Thyroid gland (tissue), 4 donors: ENCODE data around the gene DYRK1A. TPM values are rescaled to one million over a fixed set of nuclear protein-coding genes. Genes with fewer than 3 reads are reported as not detected.

Experiments
- DNase-seq, 2 donors: peaks; one replicate each; pipeline ENCODE4 v3.0.0-alpha.2; 2019
- H3K27ac ChIP-seq, 3 donors: fragments of 200-600 bp; sonication (generic); 1 replicate in 2 of 3; 2 replicates in 1 of 3; pipeline ENCODE4 v1.5.1; 2016 to 2019; ENCODE audit warnings: mild to moderate bottlenecking in 1 of 3, moderate library complexity in 1 of 3
- H3K27me3 ChIP-seq: fragments of 200-600 bp; sonication (generic); one replicate; pipeline ENCODE4 v1.5.1; 2019
- H3K36me3 ChIP-seq, 2 donors: fragments of 200-600 bp; sonication (generic); one replicate each; pipeline ENCODE4 v1.5.1; 2016 to 2019
- H3K4me1 ChIP-seq, 2 donors: fragments of 200-600 bp; sonication (generic); one replicate each; pipeline ENCODE4 v1.5.1; 2017 to 2019
- H3K4me3 ChIP-seq, 3 donors: fragments of 200-600 bp; sonication (generic); replicated peaks in 1 of 3; 1 replicate in 2 of 3; 2 replicates in 1 of 3; pipeline ENCODE4 v1.5.1; 2016; ENCODE audit warnings: mild to moderate bottlenecking in 1 of 3
- H3K9me3 ChIP-seq: fragments of 200-600 bp; sonication (generic); one replicate; pipeline ENCODE4 v1.5.1; 2017
- CTCF ChIP-seq, 6 experiments: fragments of 200-600 bp in 3 of 6; fragments of 450-650 bp in 3 of 6; sonication (generic) in 3 of 6; IDR thresholded peaks; one replicate each; pipeline ENCODE4 v1.5.1; 2016 to 2019; ENCODE audit warnings: antibody characterized with exemption in 6 of 6, mild to moderate bottlenecking in 2 of 6, inconsistent platforms in 1 of 6, moderate library complexity in 1 of 6
- POLR2A ChIP-seq, 2 donors: fragments of 450-650 bp; IDR thresholded peaks; one replicate each; pipeline ENCODE4 v1.6.1; 2017; ENCODE audit warnings: antibody characterized with exemption in 2 of 2, mild to moderate bottlenecking in 2 of 2, moderate library complexity in 1 of 2
- WGBS, 2 donors: methylation state at CpG; one replicate each; pipeline ENCODE4 v1.1.5; 2017; 5-methylcytosine and 5-hydroxymethylcytosine counted together
- intact Hi-C: fragments of 100-400 bp; cut with DNase I; formaldehyde crosslinking; loops from one replicate; pipeline ENCODE4 v1.15.1; 2023
- total RNA-seq, 4 donors: library from RNA; depleted of rRNA; stranded (reverse); fragments of >200 nt; gene quantifications; one replicate each; pipeline ENCODE4 v1.2.3, GENCODE V29; 2016

Gene DYRK1A
- total RNA-seq, 4 donors from 2014 or later: 104 to 299 (median 116) TPM

DNA sequence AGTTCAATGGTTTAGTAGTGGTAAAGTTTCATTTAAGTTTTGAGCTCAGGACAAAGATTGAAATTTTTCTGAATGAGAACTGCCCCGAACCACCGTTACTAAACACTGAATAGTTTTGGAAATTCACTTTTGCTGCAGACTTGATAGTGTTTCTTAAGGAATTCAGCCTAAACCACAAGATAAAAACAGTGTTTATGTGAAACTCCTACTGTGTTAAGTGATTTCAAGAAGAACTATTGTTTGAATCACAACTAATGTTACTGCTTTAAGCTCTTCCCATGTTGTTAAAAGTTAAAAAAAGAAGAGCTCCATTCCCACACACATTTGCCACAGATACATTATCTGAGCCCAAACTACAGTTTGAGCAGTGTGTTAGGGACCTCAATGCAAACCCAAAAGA lies 159.2 kb downstream of the DYRK1A start:
- DNase-seq: no peak
- intact Hi-C loops: no loop called here
- no peak for TF ChIP-seq CTCF (IDR thresholded peaks at IDR 0.05)
- Histone ChIP-seq H3K27me3 (no peaks in the 10 kb centered on the region), H3K9me3 (no peaks in the 10 kb centered on the region), H3K27ac (no peak overlapping the region), H3K36me3 (no peaks in the 10 kb centered on the region), H3K4me1 (peaks cover 3 to 5% of the 10 kb centered on the region in 2 donors), H3K4me3 (no peak overlapping the region)
- WGBS, 2 donors: 94 to 96% methylated on average over 2 of the region's 2 CpGs

DNA sequence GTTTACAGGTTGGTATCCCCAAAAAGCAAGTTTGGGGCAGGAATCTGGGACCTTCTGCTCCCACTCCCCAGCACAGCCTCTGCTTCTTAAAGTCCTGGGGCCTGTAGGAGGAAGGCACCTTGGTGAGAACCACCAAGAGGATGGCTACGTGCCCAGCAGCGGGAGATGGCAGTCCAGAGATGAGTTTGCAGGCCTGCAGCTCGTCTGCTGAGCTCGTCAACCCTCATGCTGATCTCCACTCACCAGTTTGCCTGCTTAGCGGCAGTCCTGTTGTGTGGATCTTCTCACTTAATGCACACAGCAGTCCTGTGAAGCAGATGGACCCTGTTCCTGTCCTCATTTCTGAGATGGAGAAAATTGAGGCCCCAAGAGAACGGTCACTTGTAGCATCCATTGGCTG lies 160.5 kb downstream of the DYRK1A start:
- Histone ChIP-seq H3K4me3 (no peak overlapping the region), H3K27ac (no peak overlapping the region), H3K27me3 (no peaks in the 10 kb centered on the region), H3K9me3 (no peaks in the 10 kb centered on the region), H3K36me3 (no peaks in the 10 kb centered on the region), H3K4me1 (peaks cover 15 to 17% of the 10 kb centered on the region in 2 donors)
- TF ChIP-seq CTCF (IDR thresholded peaks at IDR 0.05) (no peak), POLR2A (IDR thresholded peaks at IDR 0.05) (no peak)
- 78 to 81% methylated on average over 5 to 6 of the region's 6 CpGs for WGBS, 2 donors
- DNase-seq: no peak
- intact Hi-C loops: no loop called here

- peaks cover 15 to 17% of the 10 kb centered on the region in 2 donors for H3K4me1 ChIP-seq
- H3K9me3 ChIP-seq: no peaks in the 10 kb centered on the region
- intact Hi-C loops: no loop called here
- no peaks in the 10 kb centered on the region for H3K36me3 ChIP-seq
- DNase-seq: no peak
- TF ChIP-seq CTCF (IDR thresholded peaks at IDR 0.05) (no peak), POLR2A (IDR thresholded peaks at IDR 0.05) (no peak)
- H3K4me3 ChIP-seq: no peak overlapping the region
- no peaks in the 10 kb centered on the region for H3K27me3 ChIP-seq
- 88 to 92% methylated on average over 4 of the region's 4 CpGs for WGBS, 2 donors
- no peak overlapping the region for H3K27ac ChIP-seq
Measured at GRCh38 chr21:37527716-37528115, 161.1 kb downstream of the DYRK1A start.

DNA sequence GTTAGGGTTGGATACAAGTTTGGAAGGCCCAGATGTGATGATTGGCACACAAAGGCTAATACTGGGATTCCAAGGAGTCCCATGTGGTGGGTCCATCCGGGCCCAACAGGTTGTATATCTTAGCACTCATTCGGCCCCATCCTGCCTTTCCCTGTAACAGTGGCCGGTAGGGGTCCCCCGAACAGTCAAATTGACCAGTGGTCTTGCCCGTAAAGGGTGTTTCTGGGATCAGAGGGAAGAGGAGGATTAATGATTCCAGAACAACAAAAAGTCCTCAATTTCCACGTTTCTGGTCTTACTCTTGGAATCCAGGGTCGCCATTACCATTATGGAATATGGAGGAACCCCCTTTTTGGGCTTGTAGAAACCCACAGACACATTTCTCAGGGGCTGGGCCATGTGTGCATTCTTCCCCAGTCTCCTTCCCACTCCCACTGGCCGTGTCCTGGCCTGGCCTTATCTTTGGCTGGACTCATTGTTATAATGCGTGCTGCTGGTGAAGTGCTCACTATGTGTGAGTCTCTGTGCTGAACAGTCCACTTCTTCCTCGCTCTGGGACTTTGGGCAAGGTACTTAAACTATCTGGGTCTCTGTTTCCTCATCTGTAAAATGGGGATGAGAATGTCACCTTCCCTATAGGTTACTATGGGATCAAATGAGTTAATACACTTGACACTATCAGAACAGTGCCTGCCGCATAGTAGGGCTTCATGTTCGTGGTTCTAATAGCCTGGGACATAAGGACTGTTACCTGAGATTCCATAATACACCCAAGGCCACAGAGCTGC lies 161.8 kb downstream of the DYRK1A start:
- no peaks in the 10 kb centered on the region for H3K36me3 ChIP-seq
- H3K27me3 ChIP-seq: no peaks in the 10 kb centered on the region
- 87 to 89% methylated on average over 12 of the region's 12 CpGs for WGBS, 2 donors
- H3K4me1 ChIP-seq: peaks cover 19 to 23% of the 10 kb centered on the region in 2 donors
- no peak overlapping the region for H3K4me3 ChIP-seq
- no peak overlapping the region for H3K27ac ChIP-seq
- TF ChIP-seq POLR2A (IDR thresholded peaks at IDR 0.05) (no peak), CTCF (IDR thresholded peaks at IDR 0.05) (no peak)
- no peaks in the 10 kb centered on the region for H3K9me3 ChIP-seq
- intact Hi-C loops: no loop called here
- DNase-seq: no peak

GRCh38 chr21:37529649-37530048 lies 163.1 kb downstream of the DYRK1A start:
- no peak overlapping the region for H3K4me3 ChIP-seq
- WGBS, 2 donors: 78 to 92% methylated on average over 6 of the region's 6 CpGs
- intact Hi-C loops: no loop called here

More at GRCh38 chr21:37529649-37530048, 163.1 kb downstream of the DYRK1A start:
- Histone ChIP-seq H3K27me3 (no peaks in the 10 kb centered on the region), H3K9me3 (no peaks in the 10 kb centered on the region), H3K27ac (no peak overlapping the region), H3K4me1 (peaks cover 21 to 24% of the 10 kb centered on the region in 2 donors), H3K36me3 (no peaks in the 10 kb centered on the region)
- no peak for TF ChIP-seq CTCF (IDR thresholded peaks at IDR 0.05)
- TF ChIP-seq POLR2A (IDR thresholded peaks at IDR 0.05): no peak
- no peak for DNase-seq
